IMR-90 (cell line): Measurements from ENCODE around the gene ZDHHC11B. TPM values are rescaled to one million over a fixed set of nuclear protein-coding genes. Genes with fewer than 3 reads are reported as not detected.

ENCODE experiments used
- ATAC-seq: fragments of 200-7000 bp; cut with Tn5 transposase; 2 replicates; pipeline ENCODE4 v1.9.1; 2020; ENCODE audit warnings: low read depth, mild to moderate bottlenecking, moderate library complexity
- BruUV-seq: library from RNA; stranded (reverse); fragments of 400-500 nt; replicated peaks from 2 replicates; lab custom pipeline; 2021; lab: Mats Ljungman, UMichigan
- CTCF ChIA-PET: fragments of 300-600 bp; formaldehyde crosslinking; extraction: SDS; loops from one replicate; lab custom pipeline; 2021; ENCODE audit warnings: antibody characterized with exemption; lab: Yijun Ruan, JAX
- POLR2A ChIA-PET: fragments of 300-600 bp; sonication (Branson Sonifier 250); formaldehyde crosslinking; loops from one replicate; lab custom pipeline; 2022; ENCODE audit warnings: antibody characterized with exemption; ENCODE audit not compliant: unreplicated experiment; lab: Charles Lee
- DNase-seq: peaks from one replicate; pipeline ENCODE4 v3.0.0; 2013
- H2AFZ ChIP-seq: replicated peaks from 2 replicates; pipeline ENCODE3; 2013; ENCODE audit warnings: low read length, mild to moderate bottlenecking; ENCODE audit not compliant: poor library complexity
- H2AK5ac ChIP-seq: 2 replicates; pipeline ENCODE4 v1.6.1; 2013; ENCODE audit warnings: low read depth, low read length, inconsistent platforms
- H2AK9ac ChIP-seq: replicated peaks from 2 replicates; pipeline ENCODE3; 2013; ENCODE audit warnings: mild to moderate bottlenecking, low read depth, low read length, moderate library complexity; ENCODE audit not compliant: poor library complexity
- H2BK120ac ChIP-seq: 2 replicates; pipeline ENCODE4 v1.6.1; 2013; ENCODE audit warnings: low read depth, low read length, inconsistent platforms
- H2BK15ac ChIP-seq: 3 replicates; pipeline ENCODE4 v1.6.1; 2013; ENCODE audit warnings: low read depth, low read length, inconsistent platforms
- H2BK20ac ChIP-seq: 2 replicates; pipeline ENCODE4 v1.6.1; 2013; ENCODE audit warnings: low read depth, mild to moderate bottlenecking, inconsistent platforms, low read length, moderate library complexity
- H2BK5ac ChIP-seq: 2 replicates; pipeline ENCODE4 v1.6.1; 2013; ENCODE audit warnings: mild to moderate bottlenecking, low read depth, low read length, inconsistent platforms; ENCODE audit not compliant: poor library complexity, severe bottlenecking
- H3K14ac ChIP-seq: replicated peaks from 2 replicates; pipeline ENCODE4 v1.6.1; 2013; ENCODE audit warnings: low read depth, low read length, inconsistent platforms
- H3K18ac ChIP-seq: 2 replicates; pipeline ENCODE4 v1.6.1; 2013; ENCODE audit warnings: low read depth, low read length, control low read depth
- H3K23ac ChIP-seq: 2 replicates; pipeline ENCODE4 v1.6.1; 2013; ENCODE audit warnings: low read depth, low read length, inconsistent platforms
- H3K27ac ChIP-seq: 2 replicates; pipeline ENCODE4 v1.5.1; 2013; ENCODE audit warnings: mild to moderate bottlenecking, control low read depth, low read length; ENCODE audit not compliant: insufficient read depth
- H3K27me3 ChIP-seq: 2 replicates; pipeline ENCODE4 v1.6.1; 2013; ENCODE audit warnings: low read length; ENCODE audit not compliant: control insufficient read depth, insufficient read depth
- H3K36me3 ChIP-seq: 2 replicates; pipeline ENCODE4 v1.6.1; 2013; ENCODE audit warnings: low read length, mixed read lengths; ENCODE audit not compliant: control insufficient read depth, insufficient read depth
- H3K4ac ChIP-seq: 2 replicates; pipeline ENCODE4 v1.6.1; 2013; ENCODE audit warnings: low read depth, low read length, inconsistent platforms
- H3K4me1 ChIP-seq: 2 replicates; pipeline ENCODE4 v1.6.1; 2013; ENCODE audit warnings: low read length, mixed read lengths; ENCODE audit not compliant: control insufficient read depth, insufficient read depth
- H3K4me2 ChIP-seq: 2 replicates; pipeline ENCODE4 v1.6.1; 2013; ENCODE audit warnings: low read depth, mild to moderate bottlenecking, control low read depth, low read length, moderate library complexity
- H3K4me3 ChIP-seq: 2 replicates; pipeline ENCODE4 v1.5.1; 2013; ENCODE audit warnings: low read depth, mild to moderate bottlenecking, control low read depth, low read length, moderate library complexity; ENCODE audit not compliant: insufficient read depth
- H3K56ac ChIP-seq: 2 replicates; pipeline ENCODE4 v1.6.1; 2013; ENCODE audit warnings: low read length, inconsistent platforms; ENCODE audit not compliant: insufficient read depth; ENCODE audit errors: extremely low read depth
- H3K79me1 ChIP-seq, 2 experiments: 2 replicates each; pipeline ENCODE4 v1.6.1; 2013; ENCODE audit warnings: low read length in 2 of 2, inconsistent platforms in 1 of 2, low read depth in 1 of 2
- H3K9ac ChIP-seq: 2 replicates; pipeline ENCODE4 v1.6.1; 2013; ENCODE audit warnings: low read depth, low read length, control low read depth
- H3K9me1 ChIP-seq: 2 replicates; pipeline ENCODE4 v1.6.1; 2013; ENCODE audit warnings: low read length, inconsistent platforms; ENCODE audit not compliant: insufficient read depth
- H3K9me3 ChIP-seq: 2 replicates; pipeline ENCODE4 v1.6.1; 2013; ENCODE audit warnings: low read length; ENCODE audit not compliant: control insufficient read depth, insufficient read depth
- H4K20me1 ChIP-seq: 2 replicates; pipeline ENCODE4 v1.6.1; 2013; ENCODE audit warnings: low read length, inconsistent platforms; ENCODE audit not compliant: insufficient read depth
- H4K5ac ChIP-seq: 2 replicates; pipeline ENCODE4 v1.6.1; 2013; ENCODE audit warnings: mild to moderate bottlenecking, low read depth, low read length, control low read depth
- H4K8ac ChIP-seq, 2 experiments: 2 replicates each; pipeline ENCODE4 v1.6.1; 2013; ENCODE audit warnings: low read depth in 2 of 2, low read length in 2 of 2, control low read depth in 1 of 2, inconsistent platforms in 1 of 2
- H4K91ac ChIP-seq: 2 replicates; pipeline ENCODE4 v1.6.1; 2013; ENCODE audit warnings: low read depth, low read length, inconsistent platforms; ENCODE audit not compliant: insufficient read depth
- BHLHE40 ChIP-seq: fragments of 150-350 bp; IDR thresholded peaks from 2 replicates; pipeline ENCODE4 v1.6.1; 2016; ENCODE audit warnings: mild to moderate bottlenecking, low read depth, low read length
- CEBPB ChIP-seq: IDR thresholded peaks from 2 replicates; pipeline ENCODE4 v1.6.1; 2012; ENCODE audit warnings: low read depth, low read length, improper control_type of control experiment
- CHD1 ChIP-seq: IDR thresholded peaks from 2 replicates; pipeline ENCODE4 v1.6.1; 2012; ENCODE audit warnings: low read depth, low read length, improper control_type of control experiment
- FOS ChIP-seq: fragments of 150-350 bp; IDR thresholded peaks from 2 replicates; pipeline ENCODE4 v1.6.1; 2016; ENCODE audit warnings: low read depth, low read length
- MXI1 ChIP-seq: IDR thresholded peaks from 2 replicates; pipeline ENCODE4 v1.6.1; 2012; ENCODE audit warnings: low read depth, mild to moderate bottlenecking, low read length, moderate library complexity, borderline replicate concordance
- POLR2A ChIP-seq: IDR thresholded peaks from 2 replicates; pipeline ENCODE4 v1.6.1; 2012; ENCODE audit warnings: mild to moderate bottlenecking, low read depth, low read length
- RAD21 ChIP-seq: IDR thresholded peaks from 2 replicates; pipeline ENCODE4 v1.6.1; 2012; ENCODE audit warnings: low read length, improper control_type of control experiment
- RCOR1 ChIP-seq: IDR thresholded peaks from 2 replicates; pipeline ENCODE4 v1.6.1; 2012; ENCODE audit warnings: mild to moderate bottlenecking, low read length, improper control_type of control experiment; ENCODE audit not compliant: insufficient replicate concordance
- RFX5 ChIP-seq: IDR thresholded peaks from 2 replicates; pipeline ENCODE4 v1.8.0; 2012; ENCODE audit warnings: low read depth, mild to moderate bottlenecking, low read length, moderate library complexity
- SMC3 ChIP-seq: fragments of 150-350 bp; IDR thresholded peaks from 2 replicates; pipeline ENCODE4 v1.6.1; 2016; ENCODE audit warnings: low read depth, mild to moderate bottlenecking, antibody characterized with exemption, low read length, moderate library complexity
- WGBS, 2 experiments: methylation state at CpG; one replicate each; pipeline versions ENCODE4 v1.1.5 to v1.1.7; 2013; ENCODE audit warnings: missing lambda C conversion rate in 2 of 2; ENCODE audit not compliant: insufficient read length in 1 of 2; ENCODE audit errors: extremely low coverage in 2 of 2; 5-methylcytosine and 5-hydroxymethylcytosine counted together
- dilution Hi-C: fragments of 300-500 bp; cut with HindIII; formaldehyde crosslinking; loops from one replicate; pipeline ENCODE4 v1.14.3; 2018; ENCODE audit warnings: low sequenced_read_pairs; ENCODE audit not compliant: unreplicated experiment
- in situ Hi-C: fragments of 300-500 bp; cut with MboI; formaldehyde crosslinking; loops from 3 replicates; pipeline ENCODE4 v1.14.3; 2019; ENCODE audit warnings: low sequenced_read_pairs, inconsistent platforms, mixed read lengths
- intact Hi-C: fragments of 100-400 bp; cut with micrococcal nuclease; formaldehyde crosslinking; loops from 2 replicates; pipeline ENCODE4 v1.10.0; 2022
- polyA plus RNA-seq, 3 experiments: library from polyadenylated mRNA; depleted of rRNA; stranded (reverse); fragments of >200 nt; gene quantifications; 2 replicates each; pipeline ENCODE4 v1.2.3, GENCODE V29; 2012; ENCODE audit warnings: low replicate concordance in 1 of 3
- total RNA-seq: library from RNA; depleted of rRNA; stranded (reverse); fragments of >200 nt; gene quantifications from 2 replicates; pipeline ENCODE4 v1.2.3, GENCODE V29; 2012
- TF ChIP-seq, protein P1 (sequence below): fragments of 150-350 bp; IDR thresholded peaks from 2 replicates; pipeline ENCODE4 v1.6.1; 2017; ENCODE audit warnings: mild to moderate bottlenecking, antibody characterized with exemption, low read length, low read depth
- TF ChIP-seq, protein P2 (sequence below): conservative IDR thresholded peaks from 2 replicates; pipeline ENCODE4 v1.5.1; 2012; ENCODE audit warnings: mild to moderate bottlenecking, low read depth, low read length, improper control_type of control experiment
- TF ChIP-seq, protein P3 (sequence below): fragments of 150-350 bp; IDR thresholded peaks from 2 replicates; pipeline ENCODE4 v1.6.1; 2016; ENCODE audit warnings: low read depth, mild to moderate bottlenecking, low read length, moderate library complexity, borderline replicate concordance

The ZDHHC11B gene
- total and polyA plus RNA-seq, 2 of the 4 experiments (the other 2 are of a cell fraction): 0.12 TPM; not detected in 1

DNA sequence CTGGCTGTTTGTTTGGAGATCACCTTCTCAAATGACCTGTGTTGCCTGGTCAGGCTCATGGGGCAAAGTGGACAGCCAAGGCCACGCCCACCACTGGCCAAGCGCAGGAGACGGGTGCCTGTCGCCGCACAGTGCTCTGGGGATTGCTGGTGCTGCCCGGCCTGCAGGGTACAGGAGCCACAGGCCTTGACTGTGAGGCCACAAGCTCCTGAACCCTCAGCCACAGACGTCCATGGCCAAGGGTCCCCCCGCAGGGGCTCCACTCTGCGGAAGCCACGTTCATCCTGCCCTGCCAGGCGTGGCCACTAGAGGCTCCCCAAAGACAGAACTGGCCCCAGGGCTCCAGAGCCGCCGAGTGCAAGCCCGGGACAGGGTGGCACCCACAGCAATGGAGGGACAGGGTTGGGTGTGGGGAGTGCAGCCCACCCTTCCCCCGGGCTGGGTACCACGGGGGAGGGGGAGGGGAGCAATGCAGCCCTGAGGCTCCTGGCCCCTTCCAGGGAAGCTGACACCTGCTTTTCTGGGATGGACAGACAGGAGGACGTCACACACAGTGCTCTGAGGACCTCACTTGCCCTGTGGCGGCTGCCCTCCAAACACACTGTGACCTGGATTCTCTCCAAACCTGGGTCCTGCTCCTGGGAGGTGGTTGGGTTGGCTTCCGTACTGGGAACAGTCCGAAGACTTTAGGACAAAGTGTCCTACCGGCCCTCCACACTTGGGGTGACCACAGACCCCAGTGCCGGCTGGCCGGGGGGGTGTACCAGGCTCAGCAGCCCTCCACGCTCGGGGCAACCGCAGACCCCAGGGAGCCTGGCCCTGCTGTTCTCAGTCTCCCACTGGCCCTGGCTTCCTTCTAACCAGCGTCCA is 112.8 kb downstream of the ZDHHC11B start:
- Histone ChIP-seq H3K27me3 (peaks cover 15% of the 10 kb centered on the region; the same call in 1 of the 2 replicates), H3K56ac (no peak overlapping the region), H4K5ac (no peak overlapping the region), H2BK120ac (no peak overlapping the region), H3K4me1 (no peaks in the 10 kb centered on the region; the same call in 1 of the 2 replicates), H3K4me3 (no peak overlapping the region), H2AK9ac (no peak overlapping the region), H3K9me1 (no peaks in the 10 kb centered on the region), H3K4me2 (peak overlapping the region; percentile 56), H2AFZ (peak overlapping the region; percentile 86), H4K91ac (no peak overlapping the region), H3K4ac (no peak overlapping the region), H3K9ac (no peak overlapping the region), H4K8ac (no peak overlapping the region; a peak in 1 of 4 replicates), H2BK15ac (no peak overlapping the region), H3K23ac (no peak overlapping the region), H3K79me1 (no peaks in the 10 kb centered on the region), H2BK20ac (no peak overlapping the region), H3K36me3 (no peaks in the 10 kb centered on the region), H3K27ac (no peak overlapping the region), H3K14ac (no peak overlapping the region), H3K9me3 (no peaks in the 10 kb centered on the region), H2AK5ac (no peak overlapping the region), H3K18ac (no peak overlapping the region), H4K20me1 (no peaks in the 10 kb centered on the region), H2BK5ac (no peak overlapping the region)
- TF ChIP-seq, protein P1, sequence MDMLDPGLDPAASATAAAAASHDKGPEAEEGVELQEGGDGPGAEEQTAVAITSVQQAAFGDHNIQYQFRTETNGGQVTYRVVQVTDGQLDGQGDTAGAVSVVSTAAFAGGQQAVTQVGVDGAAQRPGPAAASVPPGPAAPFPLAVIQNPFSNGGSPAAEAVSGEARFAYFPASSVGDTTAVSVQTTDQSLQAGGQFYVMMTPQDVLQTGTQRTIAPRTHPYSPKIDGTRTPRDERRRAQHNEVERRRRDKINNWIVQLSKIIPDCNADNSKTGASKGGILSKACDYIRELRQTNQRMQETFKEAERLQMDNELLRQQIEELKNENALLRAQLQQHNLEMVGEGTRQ: no peak
- no peak for TF ChIP-seq POLR2A
- no peak for TF ChIP-seq FOS
- no peak for TF ChIP-seq MXI1
- peak; percentile 85 for TF ChIP-seq RAD21
- TF ChIP-seq RFX5: no peak
- TF ChIP-seq CHD1: no peak
- peak; percentile 56 for TF ChIP-seq SMC3
- TF ChIP-seq, protein P2, sequence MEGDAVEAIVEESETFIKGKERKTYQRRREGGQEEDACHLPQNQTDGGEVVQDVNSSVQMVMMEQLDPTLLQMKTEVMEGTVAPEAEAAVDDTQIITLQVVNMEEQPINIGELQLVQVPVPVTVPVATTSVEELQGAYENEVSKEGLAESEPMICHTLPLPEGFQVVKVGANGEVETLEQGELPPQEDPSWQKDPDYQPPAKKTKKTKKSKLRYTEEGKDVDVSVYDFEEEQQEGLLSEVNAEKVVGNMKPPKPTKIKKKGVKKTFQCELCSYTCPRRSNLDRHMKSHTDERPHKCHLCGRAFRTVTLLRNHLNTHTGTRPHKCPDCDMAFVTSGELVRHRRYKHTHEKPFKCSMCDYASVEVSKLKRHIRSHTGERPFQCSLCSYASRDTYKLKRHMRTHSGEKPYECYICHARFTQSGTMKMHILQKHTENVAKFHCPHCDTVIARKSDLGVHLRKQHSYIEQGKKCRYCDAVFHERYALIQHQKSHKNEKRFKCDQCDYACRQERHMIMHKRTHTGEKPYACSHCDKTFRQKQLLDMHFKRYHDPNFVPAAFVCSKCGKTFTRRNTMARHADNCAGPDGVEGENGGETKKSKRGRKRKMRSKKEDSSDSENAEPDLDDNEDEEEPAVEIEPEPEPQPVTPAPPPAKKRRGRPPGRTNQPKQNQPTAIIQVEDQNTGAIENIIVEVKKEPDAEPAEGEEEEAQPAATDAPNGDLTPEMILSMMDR: peak; percentile 86
- no peak for TF ChIP-seq RCOR1
- no peak for TF ChIP-seq CEBPB
- TF ChIP-seq BHLHE40: no peak
- TF ChIP-seq, protein P3, sequence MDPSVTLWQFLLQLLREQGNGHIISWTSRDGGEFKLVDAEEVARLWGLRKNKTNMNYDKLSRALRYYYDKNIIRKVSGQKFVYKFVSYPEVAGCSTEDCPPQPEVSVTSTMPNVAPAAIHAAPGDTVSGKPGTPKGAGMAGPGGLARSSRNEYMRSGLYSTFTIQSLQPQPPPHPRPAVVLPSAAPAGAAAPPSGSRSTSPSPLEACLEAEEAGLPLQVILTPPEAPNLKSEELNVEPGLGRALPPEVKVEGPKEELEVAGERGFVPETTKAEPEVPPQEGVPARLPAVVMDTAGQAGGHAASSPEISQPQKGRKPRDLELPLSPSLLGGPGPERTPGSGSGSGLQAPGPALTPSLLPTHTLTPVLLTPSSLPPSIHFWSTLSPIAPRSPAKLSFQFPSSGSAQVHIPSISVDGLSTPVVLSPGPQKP: no peak
- POLR2A ChIA-PET: no interaction called here
- DNase-seq (peak; percentile 26), ATAC-seq (peak; percentile 93)
- no TSS peak for BruUV-seq
- 31% methylated on average over 10 of the region's 27 CpGs; no CpG with 5 or more reads in 1 of the 2 experiments for WGBS, 2 experiments
- intact Hi-C loops (loop anchor here (2.0 kb wide), 1 partner anchor 231 kb away; no protein-coding TSS in a partner anchor), in situ Hi-C loops (loop anchor here (5.0 kb wide), 1 partner anchor 231 kb away; no protein-coding TSS in a partner anchor), dilution Hi-C loops (no loop called here)
- CTCF ChIA-PET: no interaction called here
